SK-MEL-5 (cell line): ENCODE data around the gene TCEA2. TPM values are rescaled to one million over a fixed set of nuclear protein-coding genes. Genes with fewer than 3 reads are reported as not detected.

Experiments used
- DNase-seq: peaks from one replicate; pipeline ENCODE4 v3.0.0-alpha.2; 2016; ENCODE audit warnings: low read depth, low spot score
- in situ Hi-C: cut with HindIII; loops from 2 replicates; pipeline ENCODE4 v1.10.0; 2016; ENCODE audit warnings: low sequenced_read_pairs, high pct_unique_total_duplicates, low pct_unique_long_range_greater_than_20kb
- total RNA-seq: library from RNA; depleted of rRNA; stranded (reverse); fragments of >200 nt; shearing (Covaris generic); gene quantifications from 2 replicates; pipeline ENCODE4 v1.2.3, GENCODE V29; 2014

The TCEA2 gene
- total RNA-seq, 1 experiment from 2014 or later = 9.8 TPM

DNA sequence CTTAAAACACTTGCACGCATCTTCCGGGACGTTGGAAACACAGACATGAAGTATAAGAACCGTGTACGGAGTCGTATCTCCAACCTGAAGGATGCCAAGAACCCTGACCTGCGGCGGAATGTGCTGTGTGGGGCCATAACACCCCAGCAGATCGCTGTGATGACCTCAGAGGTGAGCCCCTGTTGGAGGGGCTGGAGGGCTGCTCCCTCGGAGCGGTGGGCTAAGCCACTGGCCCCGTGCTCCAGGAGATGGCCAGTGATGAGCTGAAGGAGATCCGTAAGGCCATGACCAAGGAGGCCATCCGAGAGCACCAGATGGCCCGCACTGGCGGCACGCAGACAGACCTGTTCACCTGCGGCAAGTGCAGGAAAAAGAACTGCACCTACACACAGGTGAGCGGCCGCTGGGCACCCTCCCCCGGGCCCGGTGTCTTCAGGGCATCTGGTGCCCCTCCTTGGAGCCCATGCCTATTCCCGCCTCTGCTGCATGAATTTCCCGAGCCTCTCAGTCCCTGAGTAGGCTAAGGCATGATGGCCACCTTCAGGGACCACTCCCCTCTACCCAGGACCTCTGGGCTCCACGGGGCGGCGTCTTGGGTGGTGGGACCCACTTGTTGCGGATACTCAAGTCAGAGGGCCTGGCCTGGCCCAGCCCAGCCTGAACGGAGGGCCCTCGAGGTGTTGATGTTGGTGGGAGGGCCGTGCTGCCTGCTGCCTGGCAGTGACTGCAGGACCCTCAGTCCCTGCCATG lies 7.4 kb downstream of the TCEA2 start:
- in situ Hi-C loops = no loop called here

DNA sequence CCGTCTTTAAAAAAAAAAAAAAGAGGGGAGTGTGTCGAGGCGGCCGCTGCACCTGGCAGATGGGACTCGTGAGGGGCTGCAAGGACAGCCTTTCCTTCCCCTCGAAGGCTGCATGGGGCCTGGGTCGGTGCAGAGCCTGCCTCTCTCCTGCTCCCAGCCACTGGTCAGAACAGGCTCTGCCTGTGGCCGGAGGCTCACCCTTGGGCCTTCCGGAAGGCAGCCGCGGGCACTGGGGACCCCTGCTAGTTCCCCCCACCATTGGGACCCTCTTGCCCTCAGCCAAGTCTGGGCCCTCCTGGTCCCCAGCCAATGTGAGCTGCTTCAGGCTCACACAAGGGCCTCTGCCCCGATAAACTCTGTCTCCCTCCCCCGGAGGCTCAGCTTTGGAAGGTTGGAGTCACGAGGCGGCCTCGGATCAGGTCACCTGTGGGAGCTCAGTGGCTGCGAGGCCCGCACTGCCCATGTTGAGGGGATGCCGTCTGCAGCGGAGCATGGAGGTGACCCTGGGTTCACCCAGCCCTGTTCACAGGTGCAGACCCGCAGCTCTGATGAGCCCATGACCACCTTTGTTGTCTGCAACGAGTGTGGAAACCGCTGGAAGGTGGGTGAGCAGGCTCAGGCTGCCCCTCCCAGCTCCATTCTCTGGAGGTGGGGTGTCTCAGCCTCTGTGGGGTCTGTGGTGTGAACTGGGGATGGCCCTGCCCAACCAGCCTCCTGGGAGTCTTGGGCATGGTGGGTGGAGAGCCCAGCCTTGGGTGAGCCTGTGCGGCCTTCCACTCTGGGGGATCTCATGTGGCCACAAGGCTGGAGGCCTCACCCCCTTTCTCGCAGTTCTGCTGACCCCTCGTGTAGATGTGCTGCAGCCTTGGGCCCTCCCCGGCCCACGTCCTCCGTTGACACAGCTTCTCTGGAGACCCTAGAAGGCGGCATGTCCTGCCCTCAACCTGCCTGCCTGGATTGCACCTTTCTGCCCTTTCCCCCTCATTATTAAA lies 8.6 kb downstream of the TCEA2 start:
- no peak for DNase-seq
- in situ Hi-C loops = no loop called here

More for the DNA sequence above, 7.4 kb downstream of the TCEA2 start:
- DNase-seq = no peak

DNA sequence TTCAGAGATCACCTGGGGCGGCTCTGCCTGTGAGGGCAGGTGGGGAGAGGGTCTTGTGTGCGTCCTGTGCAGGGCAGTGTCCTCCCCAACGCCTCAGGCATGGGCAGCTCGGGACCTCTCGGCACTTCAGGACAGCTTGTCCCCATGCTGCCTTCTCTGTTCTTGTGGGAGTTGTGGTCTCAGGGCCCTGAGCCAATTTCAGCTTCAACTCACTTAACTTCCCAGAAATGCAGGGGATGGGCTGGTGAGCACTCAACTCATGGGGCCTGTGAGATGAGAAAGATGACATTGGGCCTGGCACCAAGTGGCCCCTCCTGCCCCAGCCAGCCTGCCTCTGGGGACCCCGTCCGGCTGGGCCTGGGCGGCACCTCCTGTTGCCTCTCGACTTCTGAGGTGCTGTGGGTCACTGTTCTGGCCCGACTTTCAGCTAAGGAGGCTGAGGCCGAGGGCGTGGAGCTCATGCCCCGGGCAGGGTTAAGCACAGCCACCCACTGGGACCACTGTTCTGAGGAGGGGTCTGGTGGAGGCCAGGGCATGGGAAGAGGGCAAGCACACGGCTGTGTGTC lies 9.6 kb downstream of the TCEA2 start:
- DNase-seq = no peak
- in situ Hi-C loops = no loop called here

DNA sequence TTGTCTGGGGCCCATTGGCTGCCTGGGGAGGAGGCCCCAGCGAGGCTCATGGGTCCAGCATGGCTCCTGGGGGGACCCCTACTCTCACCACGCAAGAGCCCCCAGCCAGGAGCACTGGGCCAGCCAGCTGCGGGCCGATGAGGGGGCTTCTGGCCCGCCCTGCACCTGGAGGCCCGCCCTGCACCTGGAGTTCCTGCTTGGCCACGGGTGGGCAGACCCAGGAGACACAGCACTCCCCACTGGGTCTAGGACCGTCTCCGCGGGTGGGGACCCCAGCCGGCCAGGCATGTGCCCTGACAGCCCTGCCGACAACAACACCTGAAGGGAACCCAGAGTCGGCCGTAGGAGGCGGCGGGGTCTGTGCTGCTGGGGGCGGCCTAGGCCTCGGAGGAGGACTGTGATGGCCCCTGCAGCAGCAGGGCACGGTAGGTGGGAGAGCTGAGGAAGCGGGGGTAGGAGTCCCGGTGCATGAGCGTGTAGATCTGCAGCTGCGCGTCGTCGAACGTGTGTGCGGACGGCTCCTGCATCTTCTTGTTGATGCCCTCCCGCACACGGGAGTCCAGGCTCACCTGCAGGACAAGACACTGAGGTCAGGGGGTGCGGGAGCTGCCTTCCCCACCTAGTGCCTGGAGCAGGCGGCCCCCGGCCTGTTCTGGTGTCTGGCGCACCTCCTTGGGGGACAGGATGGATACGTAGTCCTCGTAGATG lies 10.6 kb downstream of the TCEA2 start:
- no peak for DNase-seq
- in situ Hi-C loops = no loop called here

DNA sequence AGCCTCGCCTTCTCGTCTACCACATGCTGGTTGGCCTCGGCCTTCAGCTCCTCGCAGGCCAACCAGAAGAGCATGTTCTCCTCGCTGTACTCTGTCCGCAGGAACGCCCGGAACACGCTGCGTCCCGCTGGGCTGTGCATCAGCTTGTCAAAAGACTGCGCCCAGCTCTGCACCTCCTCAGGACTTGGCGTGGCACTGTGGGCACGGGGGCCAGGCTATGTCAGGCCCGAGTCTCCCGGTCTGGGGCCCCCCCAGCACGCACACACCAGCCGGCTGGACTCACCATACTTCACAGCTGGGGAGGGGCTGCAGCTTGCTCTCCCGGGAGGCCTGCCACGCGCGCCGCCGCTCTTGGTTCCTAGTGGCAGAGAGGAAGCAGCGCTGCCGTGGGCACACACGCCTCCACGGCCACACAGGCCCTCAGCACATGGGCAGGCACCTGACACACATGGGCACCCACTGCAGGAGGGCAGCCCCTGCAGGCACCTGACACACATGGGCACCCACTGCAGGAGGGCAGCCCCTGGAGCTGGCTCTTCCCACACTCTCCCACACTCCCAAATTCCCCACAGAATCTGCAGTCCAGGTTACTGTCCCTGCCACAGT lies 11.3 kb downstream of the TCEA2 start:
- in situ Hi-C loops = no loop called here
- DNase-seq = no peak

DNA sequence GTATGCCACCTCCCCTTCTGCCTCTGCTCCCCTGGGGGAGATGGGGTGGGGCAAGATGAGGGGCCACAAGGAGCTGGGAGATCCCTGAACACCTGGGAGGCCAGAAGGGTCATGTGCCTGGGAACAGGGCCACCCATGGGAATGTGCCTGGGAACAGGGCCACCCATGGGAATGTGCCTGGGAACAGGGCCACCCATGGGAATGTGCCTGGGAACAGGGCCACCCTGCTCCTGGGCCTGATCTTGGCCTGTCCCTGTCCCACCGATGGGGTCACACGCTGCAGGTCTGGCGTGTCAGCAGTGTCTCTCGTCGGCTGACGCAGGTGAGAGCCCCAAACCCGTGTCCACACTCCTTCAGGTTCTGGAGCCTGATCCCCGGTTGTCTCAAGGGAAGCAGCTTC lies 12.0 kb downstream of the TCEA2 start:
- in situ Hi-C loops = no loop called here
- no peak for DNase-seq

DNA sequence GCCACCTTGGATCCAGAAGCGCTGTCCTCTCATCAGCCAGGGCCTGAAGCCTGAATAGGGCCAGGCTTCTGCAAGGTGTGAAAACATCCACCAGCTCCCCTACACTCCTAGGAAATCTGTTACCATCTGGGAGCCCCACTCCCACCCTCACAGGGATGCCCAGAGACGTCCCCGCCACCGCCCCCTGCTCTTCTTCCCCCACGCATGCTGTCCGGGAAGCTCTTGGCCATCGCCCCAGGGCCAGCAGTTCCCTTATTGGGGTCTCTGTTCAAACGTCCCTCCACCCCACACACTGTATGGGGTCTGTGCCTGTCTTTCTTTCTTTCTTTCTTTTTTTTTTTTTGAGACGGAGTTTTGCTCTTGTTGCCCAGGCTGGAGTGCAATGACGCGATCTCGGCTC lies 12.6 kb downstream of the TCEA2 start:
- DNase-seq = no peak
- in situ Hi-C loops = no loop called here

DNA sequence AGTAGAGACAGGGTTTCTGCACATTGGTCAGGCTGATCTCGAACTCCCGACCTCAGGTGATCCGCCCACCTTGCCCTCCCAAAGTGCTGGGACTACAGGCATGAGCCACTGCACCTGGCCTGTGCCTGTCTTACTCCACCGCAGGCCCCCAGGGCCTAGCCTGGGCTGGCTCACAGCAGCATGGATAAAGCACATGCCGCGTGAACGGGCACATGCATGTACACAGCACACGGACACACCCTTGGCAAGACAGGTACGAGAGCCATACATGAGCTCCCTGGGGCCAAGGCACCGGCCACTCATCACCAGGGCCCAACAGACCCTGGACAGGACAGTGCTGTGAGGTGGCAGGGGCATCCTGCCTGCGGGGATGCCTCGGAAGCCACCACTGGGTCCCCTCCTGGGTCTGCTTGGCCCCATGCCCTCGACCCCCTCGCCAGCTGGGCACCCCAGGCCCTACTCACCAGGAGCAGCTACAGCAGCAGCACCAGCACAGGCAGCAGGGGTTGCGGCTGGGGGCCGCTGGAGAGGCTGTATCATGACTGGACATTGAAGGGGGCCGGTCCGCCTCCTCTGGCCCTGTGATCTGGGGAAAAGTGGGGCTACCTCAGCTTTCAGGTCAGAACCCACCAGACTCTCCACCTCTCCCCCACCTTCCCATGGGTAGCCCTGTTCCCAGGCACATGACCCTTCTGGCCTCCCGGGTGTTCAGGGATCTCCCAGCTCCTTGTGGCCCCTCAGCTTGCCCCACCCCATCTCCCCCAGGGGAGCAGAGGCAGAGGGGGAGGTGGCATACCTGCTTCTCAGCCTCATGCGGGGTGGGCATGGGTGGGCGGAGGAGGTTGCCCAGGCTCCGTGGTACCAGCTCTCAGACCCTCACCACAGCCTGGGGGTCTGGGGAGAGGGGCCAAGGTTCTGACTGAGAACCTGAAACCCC lies 13.3 kb downstream of the TCEA2 start:
- DNase-seq = no peak
- in situ Hi-C loops = no loop called here

DNA sequence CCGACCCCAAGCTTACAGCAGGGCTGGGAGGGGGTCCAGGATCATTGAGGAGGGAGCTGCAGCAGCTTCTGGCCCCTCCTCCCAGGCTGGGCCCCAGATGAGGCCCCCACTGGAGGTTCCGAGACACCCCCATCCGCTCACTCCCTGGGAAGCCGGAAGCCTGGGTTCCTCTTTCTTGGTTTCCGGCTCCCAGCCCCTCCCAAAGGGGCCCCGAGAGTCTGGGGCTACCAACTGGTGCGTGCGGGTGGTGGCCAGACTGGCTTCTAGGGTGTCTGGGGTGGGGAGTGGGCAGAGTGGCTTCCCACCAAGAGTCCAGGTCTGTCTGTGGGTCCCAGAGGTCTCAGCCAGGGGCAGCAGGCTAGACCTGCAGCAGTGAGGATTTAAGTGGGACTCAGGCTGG lies 14.1 kb downstream of the TCEA2 start:
- in situ Hi-C loops = no loop called here
- DNase-seq = no peak

DNA sequence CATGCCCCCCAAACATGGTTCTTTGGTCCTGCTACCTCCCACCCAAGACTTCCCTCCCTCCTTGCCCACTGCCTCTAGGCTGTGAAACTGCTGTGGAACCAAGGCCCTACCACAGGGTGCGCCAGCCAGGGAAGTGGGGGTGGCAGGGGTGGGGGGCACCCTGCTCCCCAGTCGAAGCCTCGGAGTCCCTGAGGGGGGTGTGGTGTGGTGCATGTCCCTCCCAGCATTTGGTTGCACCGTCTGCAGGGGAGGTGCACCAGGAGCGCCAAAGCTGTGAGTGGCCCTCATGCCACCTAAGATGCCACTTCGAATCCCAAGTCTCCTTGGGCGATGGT lies 14.5 kb downstream of the TCEA2 start:
- in situ Hi-C loops = no loop called here
- no peak for DNase-seq

DNA sequence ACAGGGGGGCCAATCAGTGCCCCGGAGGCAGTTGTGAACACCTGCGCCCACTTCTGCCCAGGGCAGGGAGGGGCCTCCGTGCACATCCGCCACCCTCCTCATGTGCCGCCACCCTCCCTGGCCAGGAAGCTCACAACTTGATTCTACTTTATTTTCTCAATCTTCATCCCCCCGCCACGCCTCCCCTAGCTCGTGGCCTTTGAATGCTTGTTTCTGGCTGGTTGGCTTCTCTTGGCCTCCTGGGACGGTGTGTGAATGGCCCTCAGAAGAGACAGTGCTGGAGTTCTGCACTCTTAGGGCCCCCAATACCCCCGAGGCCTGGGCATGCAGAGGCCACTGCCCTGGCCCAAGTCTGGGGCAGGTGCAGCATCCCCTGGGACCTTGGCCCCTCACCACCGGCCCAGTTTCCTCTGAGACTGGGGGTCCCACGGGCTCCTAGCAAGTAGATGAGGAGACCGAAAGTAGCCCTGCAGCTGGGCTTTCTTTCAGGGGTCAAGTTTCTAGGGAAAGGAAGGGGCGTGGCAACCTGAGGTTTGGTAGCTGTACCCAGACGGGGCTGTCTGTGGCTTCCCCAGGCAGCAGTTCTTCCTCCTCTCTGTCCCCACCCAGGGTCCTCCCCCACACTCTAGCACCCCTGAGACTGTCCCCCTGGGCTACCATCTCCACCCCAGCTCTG lies 15.0 kb downstream of the TCEA2 start:
- DNase-seq = no peak
- in situ Hi-C loops = no loop called here

DNA sequence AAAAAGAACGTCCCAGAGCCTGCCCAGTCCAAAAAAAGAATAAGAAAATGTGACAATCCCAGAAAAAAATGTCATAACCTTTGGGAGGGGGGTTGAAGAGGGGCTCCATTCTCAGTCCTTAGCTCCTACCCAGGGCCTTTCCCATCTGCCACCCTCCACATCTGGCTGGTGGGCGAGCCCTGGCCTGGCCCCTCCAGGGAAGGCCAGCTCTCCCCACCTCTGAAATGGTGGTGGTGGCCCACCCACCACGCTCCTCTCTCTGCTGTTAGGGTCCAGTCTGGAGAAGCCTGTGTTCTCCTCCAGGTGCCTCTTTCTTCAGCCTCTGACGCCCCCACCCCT lies 15.9 kb downstream of the TCEA2 start:
- in situ Hi-C loops = no loop called here
- no peak for DNase-seq

DNA sequence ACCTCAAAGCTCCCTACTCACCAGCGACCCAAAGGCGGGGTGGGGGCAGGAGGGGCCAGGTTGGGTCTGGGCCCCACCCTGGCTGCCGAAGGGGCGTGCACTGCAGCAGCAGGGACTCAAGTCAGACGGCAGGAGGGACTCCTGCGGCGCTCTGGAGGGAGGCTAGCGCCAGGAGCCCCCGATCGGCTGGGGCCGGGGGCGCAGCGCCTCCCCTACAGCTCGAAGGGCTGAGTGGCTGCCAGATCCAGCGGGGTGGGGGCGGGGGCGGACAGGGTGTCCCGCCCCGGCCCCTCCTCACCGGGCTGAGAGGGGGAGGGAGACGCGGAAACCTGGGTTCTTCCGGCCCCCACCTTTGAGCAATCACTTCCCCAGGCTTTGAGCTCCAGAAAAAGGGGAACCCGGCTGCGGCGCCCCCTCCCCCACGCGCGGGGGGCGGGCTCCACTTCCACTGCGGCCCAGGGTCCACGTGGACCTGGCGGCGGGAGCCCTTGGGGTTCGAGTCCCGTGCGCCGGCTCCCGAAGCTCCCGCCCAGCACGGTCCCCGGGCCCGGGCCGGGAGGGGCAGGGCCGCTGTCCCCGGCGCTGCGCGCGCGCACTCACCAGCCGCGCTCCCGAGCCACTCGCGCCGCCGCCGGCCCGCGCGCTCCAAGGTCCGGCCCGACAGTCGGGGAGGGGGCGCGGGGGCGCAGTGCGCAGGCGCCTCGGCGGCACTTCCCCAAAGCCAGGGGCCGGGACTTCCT lies 16.4 kb downstream of the TCEA2 start, which contains the start of gene RGS19:
TSS of gene RGS19 (minus strand) at position 246 of the 740 bp plus-strand sequence. CDS start 2,632 bp downstream, outside the sequence.
- in situ Hi-C loops = no loop called here
- peak; percentile 81 for DNase-seq

DNA sequence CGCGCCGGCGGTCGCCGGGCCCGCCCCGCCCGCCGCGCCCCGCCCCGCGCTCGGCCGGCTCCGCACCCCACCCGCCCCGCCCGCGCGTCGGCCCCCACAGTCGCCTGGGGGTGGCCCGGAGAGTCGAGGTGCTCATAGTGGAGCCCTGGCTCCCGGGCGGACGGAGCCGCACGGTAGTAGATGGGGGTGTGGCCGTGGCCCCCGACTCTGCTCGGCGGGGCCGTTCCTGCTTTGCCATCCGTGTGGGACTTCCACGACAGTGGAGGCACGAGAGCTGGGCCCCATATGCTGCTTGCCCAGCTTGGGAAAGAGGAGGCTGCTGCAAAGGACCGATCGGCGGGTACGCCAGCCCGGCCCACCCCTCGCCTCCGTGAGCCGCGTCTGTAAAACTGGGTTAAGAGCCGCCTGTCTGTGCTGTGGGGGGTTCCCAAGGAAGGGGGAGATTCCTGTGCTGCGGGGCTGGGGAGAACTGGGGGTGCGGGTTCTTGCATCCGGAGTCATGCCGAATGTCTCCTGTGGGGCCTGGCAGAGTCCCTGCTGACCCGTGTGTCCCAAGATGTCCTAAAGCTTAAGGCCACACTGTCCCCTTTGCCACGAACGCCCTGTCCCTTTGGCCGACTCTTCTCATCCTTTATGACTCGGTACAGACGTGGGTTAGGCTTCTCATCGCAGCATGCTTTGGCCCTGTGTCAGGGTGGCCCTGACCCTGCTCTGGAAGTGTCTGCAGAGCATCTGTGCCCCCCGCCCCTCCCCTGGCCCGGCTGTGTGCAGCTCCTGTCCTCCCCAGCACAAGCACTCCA lies 17.2 kb downstream of the TCEA2 start, which contains the start of gene OPRL1:
TSS of gene OPRL1 (plus strand) at position 70 of the 800 bp plus-strand sequence. CDS start 12,639 bp downstream, outside the sequence.
- in situ Hi-C loops = no loop called here
- DNase-seq = no peak
